SK-N-SH treated with all-trans-retinoic acid at 6 μM for 48 hours (cell line): ENCODE measurements around the gene CACNA1G.

Experiments used
- ATAC-seq: fragments of 200-7000 bp; cut with Tn5 transposase; 3 replicates; pipeline ENCODE4 v1.9.1; 2020; ENCODE audit warnings: mild to moderate bottlenecking, moderate library complexity
- ARNTL ChIP-seq: fragments of 450-650 bp; formaldehyde crosslinking; IDR thresholded peaks from 2 replicates; pipeline ENCODE4 v1.5.0; 2020; ENCODE audit warnings: low read depth, mild to moderate bottlenecking, moderate library complexity, borderline replicate concordance
- BACH2 ChIP-seq: fragments of 250-450 bp; sonication (Bioruptor Pico); IDR thresholded peaks from 2 replicates; pipeline ENCODE4 v1.9.0; 2021; ENCODE audit warnings: mild to moderate bottlenecking, borderline replicate concordance
- CSDC2 ChIP-seq: fragments of 250-450 bp; sonication (Bioruptor Pico); IDR thresholded peaks from 2 replicates; pipeline ENCODE4 v1.5.0; 2020; ENCODE audit warnings: mild to moderate bottlenecking, moderate library complexity
- ESRRG ChIP-seq: fragments of 250-450 bp; sonication (Bioruptor Pico); IDR thresholded peaks from 2 replicates; pipeline ENCODE4 v1.6.1; 2021; ENCODE audit warnings: mild to moderate bottlenecking
- GLIS3 ChIP-seq: fragments of 250-450 bp; sonication (Bioruptor Pico); IDR thresholded peaks from 2 replicates; pipeline ENCODE4 v1.5.0; 2020; ENCODE audit warnings: mild to moderate bottlenecking, moderate library complexity
- ISL1 ChIP-seq: fragments of 250-450 bp; sonication (Bioruptor Pico); IDR thresholded peaks from 2 replicates; pipeline ENCODE4 v2.1.2; 2022; ENCODE audit warnings: mild to moderate bottlenecking, moderate library complexity
- OSR1 ChIP-seq: fragments of 250-450 bp; sonication (Bioruptor Pico); IDR thresholded peaks from 2 replicates; pipeline ENCODE4 v1.8.0; 2022; ENCODE audit warnings: moderate library complexity, mild to moderate bottlenecking, inconsistent platforms
- PPARA ChIP-seq: fragments of 250-450 bp; sonication (Bioruptor Pico); IDR thresholded peaks from 2 replicates; pipeline ENCODE4 v1.5.0; 2020; ENCODE audit warnings: mild to moderate bottlenecking, borderline replicate concordance
- RARB ChIP-seq: fragments of 250-450 bp; sonication (Bioruptor Pico); IDR thresholded peaks from 2 replicates; pipeline ENCODE4 v1.8.0; 2021; ENCODE audit warnings: mild to moderate bottlenecking, moderate library complexity
- SNAI2 ChIP-seq: fragments of 250-450 bp; sonication (Bioruptor Pico); IDR thresholded peaks from 2 replicates; pipeline ENCODE4 v1.5.0; 2020; ENCODE audit warnings: mild to moderate bottlenecking, moderate library complexity
- TCF4 ChIP-seq: fragments of 250-450 bp; sonication (Bioruptor Pico); IDR thresholded peaks from 2 replicates; pipeline ENCODE4 v1.8.0; 2021; ENCODE audit warnings: mild to moderate bottlenecking, moderate library complexity, borderline replicate concordance
- ZC3H10 ChIP-seq: fragments of 250-450 bp; sonication (Bioruptor Pico); IDR thresholded peaks from 2 replicates; pipeline ENCODE4 v1.5.1; 2021; ENCODE audit warnings: mild to moderate bottlenecking, moderate library complexity
- ZFP3 ChIP-seq: fragments of 250-450 bp; sonication (Bioruptor Pico); IDR thresholded peaks from 2 replicates; pipeline ENCODE4 v1.5.0; 2020; ENCODE audit warnings: mild to moderate bottlenecking, moderate library complexity
- ZNF565 ChIP-seq: fragments of 450-650 bp; formaldehyde crosslinking; conservative IDR thresholded peaks from 2 replicates; pipeline ENCODE4 v1.5.0; 2020; ENCODE audit warnings: low read depth, mild to moderate bottlenecking, moderate library complexity
- ZNF8 ChIP-seq: fragments of 450-650 bp; formaldehyde crosslinking; IDR thresholded peaks from 2 replicates; pipeline ENCODE4 v1.5.0; 2020; ENCODE audit warnings: mild to moderate bottlenecking, moderate library complexity
- TF ChIP-seq, protein P1 (sequence below): fragments of 250-450 bp; sonication (Bioruptor Pico); IDR thresholded peaks from 2 replicates; pipeline ENCODE4 v1.8.0; 2020; ENCODE audit warnings: mild to moderate bottlenecking, moderate library complexity, borderline replicate concordance
- TF ChIP-seq, protein P2 (sequence below): fragments of 250-450 bp; sonication (Bioruptor Pico); IDR thresholded peaks from 2 replicates; pipeline ENCODE4 v1.8.0; 2021; ENCODE audit warnings: low read depth, mild to moderate bottlenecking, moderate library complexity, borderline replicate concordance
- TF ChIP-seq, protein P3 (sequence below): fragments of 250-450 bp; sonication (Bioruptor Pico); IDR thresholded peaks from 2 replicates; pipeline ENCODE4 v1.5.1; 2021; ENCODE audit warnings: mild to moderate bottlenecking, moderate library complexity
- TF ChIP-seq, protein P4 (sequence below): fragments of 250-450 bp; sonication (Bioruptor Pico); IDR thresholded peaks from 2 replicates; pipeline ENCODE4 v1.5.1; 2020; ENCODE audit warnings: low read depth, mild to moderate bottlenecking, moderate library complexity
- TF ChIP-seq, protein P5 (sequence below): fragments of 250-450 bp; sonication (Bioruptor Pico); IDR thresholded peaks from 2 replicates; pipeline ENCODE4 v1.5.0; 2020; ENCODE audit warnings: mild to moderate bottlenecking, moderate library complexity

The CACNA1G gene

DNA sequence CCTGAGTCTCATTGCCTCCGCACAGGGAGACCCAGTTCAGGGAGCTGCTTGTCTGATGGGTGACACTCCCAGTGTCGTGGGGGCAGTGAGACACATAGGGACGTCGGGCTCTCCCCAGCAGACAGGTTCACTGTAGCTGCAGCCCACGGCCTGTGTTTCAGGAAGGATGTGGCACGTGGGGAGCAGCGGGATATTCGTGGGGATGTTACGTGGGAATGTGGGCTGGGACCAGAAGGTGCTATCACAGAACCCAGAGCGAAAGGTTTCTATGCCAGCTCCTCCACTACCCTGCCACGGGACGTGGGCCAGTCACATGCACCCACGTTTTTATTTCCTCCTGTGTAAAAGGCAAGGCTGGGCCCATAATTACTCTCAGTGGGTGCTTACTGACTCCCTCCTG, 16.3 kb downstream of the CACNA1G start (continued):
- TF ChIP-seq, protein P1, sequence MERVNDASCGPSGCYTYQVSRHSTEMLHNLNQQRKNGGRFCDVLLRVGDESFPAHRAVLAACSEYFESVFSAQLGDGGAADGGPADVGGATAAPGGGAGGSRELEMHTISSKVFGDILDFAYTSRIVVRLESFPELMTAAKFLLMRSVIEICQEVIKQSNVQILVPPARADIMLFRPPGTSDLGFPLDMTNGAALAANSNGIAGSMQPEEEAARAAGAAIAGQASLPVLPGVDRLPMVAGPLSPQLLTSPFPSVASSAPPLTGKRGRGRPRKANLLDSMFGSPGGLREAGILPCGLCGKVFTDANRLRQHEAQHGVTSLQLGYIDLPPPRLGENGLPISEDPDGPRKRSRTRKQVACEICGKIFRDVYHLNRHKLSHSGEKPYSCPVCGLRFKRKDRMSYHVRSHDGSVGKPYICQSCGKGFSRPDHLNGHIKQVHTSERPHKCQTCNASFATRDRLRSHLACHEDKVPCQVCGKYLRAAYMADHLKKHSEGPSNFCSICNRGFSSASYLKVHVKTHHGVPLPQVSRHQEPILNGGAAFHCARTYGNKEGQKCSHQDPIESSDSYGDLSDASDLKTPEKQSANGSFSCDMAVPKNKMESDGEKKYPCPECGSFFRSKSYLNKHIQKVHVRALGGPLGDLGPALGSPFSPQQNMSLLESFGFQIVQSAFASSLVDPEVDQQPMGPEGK, result no peak

DNA sequence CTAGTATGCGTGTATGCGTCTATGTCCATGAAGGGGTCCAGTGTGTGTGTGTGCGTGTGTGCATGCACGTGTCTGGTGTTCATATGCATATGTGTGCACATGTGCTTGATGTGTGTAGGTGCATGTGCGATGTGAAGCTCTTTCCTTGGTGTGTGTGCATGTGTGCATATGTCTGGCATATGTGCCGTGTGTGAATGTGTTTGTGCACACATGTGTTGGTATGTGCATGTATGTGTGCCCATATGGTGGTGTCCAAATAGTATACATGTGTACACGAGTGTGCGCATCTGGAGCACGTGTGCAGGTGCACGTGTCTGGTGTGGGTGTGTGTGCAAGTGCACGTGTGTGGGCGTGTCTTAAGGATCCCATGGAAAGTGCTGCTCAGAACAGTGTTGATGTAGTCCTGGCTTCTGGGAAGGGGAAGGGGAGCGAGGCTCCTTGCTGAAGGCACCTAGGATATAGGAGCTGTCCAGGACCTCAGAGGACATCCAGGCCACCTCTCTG, 17.0 kb downstream of the CACNA1G start:
- ATAC-seq, result no peak
- TF ChIP-seq BACH2 (CRISPR knock-in tag) (no peak), ISL1 (CRISPR knock-in tag) (no peak), ZNF565 (no peak), ARNTL (CRISPR knock-in tag) (no peak), PPARA (CRISPR knock-in tag) (no peak)
- TF ChIP-seq, protein P2, sequence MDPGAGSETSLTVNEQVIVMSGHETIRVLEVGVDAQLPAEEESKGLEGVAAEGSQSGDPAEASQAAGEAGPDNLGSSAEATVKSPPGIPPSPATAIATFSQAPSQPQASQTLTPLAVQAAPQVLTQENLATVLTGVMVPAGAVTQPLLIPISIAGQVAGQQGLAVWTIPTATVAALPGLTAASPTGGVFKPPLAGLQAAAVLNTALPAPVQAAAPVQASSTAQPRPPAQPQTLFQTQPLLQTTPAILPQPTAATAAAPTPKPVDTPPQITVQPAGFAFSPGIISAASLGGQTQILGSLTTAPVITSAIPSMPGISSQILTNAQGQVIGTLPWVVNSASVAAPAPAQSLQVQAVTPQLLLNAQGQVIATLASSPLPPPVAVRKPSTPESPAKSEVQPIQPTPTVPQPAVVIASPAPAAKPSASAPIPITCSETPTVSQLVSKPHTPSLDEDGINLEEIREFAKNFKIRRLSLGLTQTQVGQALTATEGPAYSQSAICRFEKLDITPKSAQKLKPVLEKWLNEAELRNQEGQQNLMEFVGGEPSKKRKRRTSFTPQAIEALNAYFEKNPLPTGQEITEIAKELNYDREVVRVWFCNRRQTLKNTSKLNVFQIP (CRISPR knock-in tag), result no peak

DNA sequence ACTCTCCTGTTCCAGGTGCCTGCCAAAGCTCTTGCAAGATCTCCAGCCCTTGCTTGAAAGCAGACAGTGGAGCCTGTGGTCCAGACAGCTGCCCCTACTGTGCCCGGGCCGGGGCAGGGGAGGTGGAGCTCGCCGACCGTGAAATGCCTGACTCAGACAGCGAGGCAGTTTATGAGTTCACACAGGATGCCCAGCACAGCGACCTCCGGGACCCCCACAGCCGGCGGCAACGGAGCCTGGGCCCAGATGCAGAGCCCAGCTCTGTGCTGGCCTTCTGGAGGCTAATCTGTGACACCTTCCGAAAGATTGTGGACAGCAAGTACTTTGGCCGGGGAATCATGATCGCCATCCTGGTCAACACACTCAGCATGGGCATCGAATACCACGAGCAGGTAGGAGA, 17.7 kb downstream of the CACNA1G start:
- TF ChIP-seq ZFP3 (CRISPR knock-in tag) (no peak), PPARA (CRISPR knock-in tag) (no peak), ZC3H10 (no peak), ARNTL (CRISPR knock-in tag) (no peak), SNAI2 (CRISPR knock-in tag) (no peak), ZNF565 (no peak), OSR1 (CRISPR knock-in tag) (no peak)
- TF ChIP-seq, protein P3, sequence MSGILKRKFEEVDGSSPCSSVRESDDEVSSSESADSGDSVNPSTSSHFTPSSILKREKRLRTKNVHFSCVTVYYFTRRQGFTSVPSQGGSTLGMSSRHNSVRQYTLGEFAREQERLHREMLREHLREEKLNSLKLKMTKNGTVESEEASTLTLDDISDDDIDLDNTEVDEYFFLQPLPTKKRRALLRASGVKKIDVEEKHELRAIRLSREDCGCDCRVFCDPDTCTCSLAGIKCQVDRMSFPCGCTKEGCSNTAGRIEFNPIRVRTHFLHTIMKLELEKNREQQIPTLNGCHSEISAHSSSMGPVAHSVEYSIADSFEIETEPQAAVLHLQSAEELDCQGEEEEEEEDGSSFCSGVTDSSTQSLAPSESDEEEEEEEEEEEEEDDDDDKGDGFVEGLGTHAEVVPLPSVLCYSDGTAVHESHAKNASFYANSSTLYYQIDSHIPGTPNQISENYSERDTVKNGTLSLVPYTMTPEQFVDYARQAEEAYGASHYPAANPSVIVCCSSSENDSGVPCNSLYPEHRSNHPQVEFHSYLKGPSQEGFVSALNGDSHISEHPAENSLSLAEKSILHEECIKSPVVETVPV (CRISPR knock-in tag), result no peak
- TF ChIP-seq, protein P2 (CRISPR knock-in tag), result no peak
- TF ChIP-seq, protein P4, sequence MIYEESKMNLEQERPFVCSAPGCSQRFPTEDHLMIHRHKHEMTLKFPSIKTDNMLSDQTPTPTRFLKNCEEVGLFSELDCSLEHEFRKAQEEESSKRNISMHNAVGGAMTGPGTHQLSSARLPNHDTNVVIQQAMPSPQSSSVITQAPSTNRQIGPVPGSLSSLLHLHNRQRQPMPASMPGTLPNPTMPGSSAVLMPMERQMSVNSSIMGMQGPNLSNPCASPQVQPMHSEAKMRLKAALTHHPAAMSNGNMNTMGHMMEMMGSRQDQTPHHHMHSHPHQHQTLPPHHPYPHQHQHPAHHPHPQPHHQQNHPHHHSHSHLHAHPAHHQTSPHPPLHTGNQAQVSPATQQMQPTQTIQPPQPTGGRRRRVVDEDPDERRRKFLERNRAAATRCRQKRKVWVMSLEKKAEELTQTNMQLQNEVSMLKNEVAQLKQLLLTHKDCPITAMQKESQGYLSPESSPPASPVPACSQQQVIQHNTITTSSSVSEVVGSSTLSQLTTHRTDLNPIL (CRISPR knock-in tag), result no peak
- TF ChIP-seq, protein P1, result no peak
- no peak for ATAC-seq

DNA sequence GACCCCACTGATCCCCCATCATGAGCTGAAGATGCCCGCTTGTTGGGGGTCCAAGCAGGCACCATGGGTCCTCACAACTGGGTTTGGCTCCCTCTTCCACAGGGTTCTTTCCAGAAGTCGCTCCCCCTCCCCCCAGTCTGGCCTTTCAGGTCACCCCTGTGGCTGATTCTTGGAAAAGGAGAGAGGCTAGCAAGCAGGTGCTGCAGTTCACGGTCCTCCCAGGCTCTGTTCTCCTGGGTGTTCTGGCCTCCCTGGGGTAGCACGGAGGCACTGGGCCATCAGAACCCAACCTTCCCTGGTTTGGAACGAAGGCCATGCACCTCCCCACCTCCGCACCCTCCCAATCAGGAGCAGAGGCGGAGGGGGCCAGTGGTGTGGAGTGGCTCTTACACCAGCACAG, 18.9 kb downstream of the CACNA1G start:
- TF ChIP-seq, protein P4 (CRISPR knock-in tag), result no peak
- TF ChIP-seq ESRRG (CRISPR knock-in tag), result no peak
- no peak for TF ChIP-seq RARB (CRISPR knock-in tag)
- no peak for TF ChIP-seq CSDC2 (CRISPR knock-in tag)
- no peak for TF ChIP-seq ZFP3 (CRISPR knock-in tag)
- TF ChIP-seq ISL1 (CRISPR knock-in tag), result no peak
- no peak for TF ChIP-seq PPARA (CRISPR knock-in tag)
- TF ChIP-seq, protein P3 (CRISPR knock-in tag), result no peak
- no peak for TF ChIP-seq TCF4 (CRISPR knock-in tag)
- no peak for TF ChIP-seq GLIS3 (CRISPR knock-in tag)
- TF ChIP-seq, protein P5, sequence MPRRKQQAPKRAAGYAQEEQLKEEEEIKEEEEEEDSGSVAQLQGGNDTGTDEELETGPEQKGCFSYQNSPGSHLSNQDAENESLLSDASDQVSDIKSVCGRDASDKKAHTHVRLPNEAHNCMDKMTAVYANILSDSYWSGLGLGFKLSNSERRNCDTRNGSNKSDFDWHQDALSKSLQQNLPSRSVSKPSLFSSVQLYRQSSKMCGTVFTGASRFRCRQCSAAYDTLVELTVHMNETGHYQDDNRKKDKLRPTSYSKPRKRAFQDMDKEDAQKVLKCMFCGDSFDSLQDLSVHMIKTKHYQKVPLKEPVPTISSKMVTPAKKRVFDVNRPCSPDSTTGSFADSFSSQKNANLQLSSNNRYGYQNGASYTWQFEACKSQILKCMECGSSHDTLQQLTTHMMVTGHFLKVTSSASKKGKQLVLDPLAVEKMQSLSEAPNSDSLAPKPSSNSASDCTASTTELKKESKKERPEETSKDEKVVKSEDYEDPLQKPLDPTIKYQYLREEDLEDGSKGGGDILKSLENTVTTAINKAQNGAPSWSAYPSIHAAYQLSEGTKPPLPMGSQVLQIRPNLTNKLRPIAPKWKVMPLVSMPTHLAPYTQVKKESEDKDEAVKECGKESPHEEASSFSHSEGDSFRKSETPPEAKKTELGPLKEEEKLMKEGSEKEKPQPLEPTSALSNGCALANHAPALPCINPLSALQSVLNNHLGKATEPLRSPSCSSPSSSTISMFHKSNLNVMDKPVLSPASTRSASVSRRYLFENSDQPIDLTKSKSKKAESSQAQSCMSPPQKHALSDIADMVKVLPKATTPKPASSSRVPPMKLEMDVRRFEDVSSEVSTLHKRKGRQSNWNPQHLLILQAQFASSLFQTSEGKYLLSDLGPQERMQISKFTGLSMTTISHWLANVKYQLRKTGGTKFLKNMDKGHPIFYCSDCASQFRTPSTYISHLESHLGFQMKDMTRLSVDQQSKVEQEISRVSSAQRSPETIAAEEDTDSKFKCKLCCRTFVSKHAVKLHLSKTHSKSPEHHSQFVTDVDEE (CRISPR knock-in tag), result no peak
- TF ChIP-seq ZNF8, result no peak
- ATAC-seq, result no peak
